Measurements from ENCODE around the gene PRPSAP2. TPM values are rescaled to one million over a fixed set of nuclear protein-coding genes. Genes with fewer than 3 reads are reported as not detected.
"Not testable (repeated sequence)": the region's sequence is repeated elsewhere in the genome, so short reads cannot be mapped to it uniquely, and the experiment has no call there.

The PRPSAP2 gene
- total RNA-seq (56.7 TPM), polyA plus RNA-seq (48.2 TPM)
- long read RNA-seq, donor 1, partial matches to known transcripts = 0 of 1 reads
- long read RNA-seq, donor 1, other reads (novel, unspliced or antisense) = 0 of 1 reads
- long read RNA-seq, donor 2 = 0 reads
- long read RNA-seq, donor 3, transcript PRPSAP2-201 (12 exons, 1,910 nt) = major isoform, 12 of 37 reads
- long read RNA-seq, donor 3, partial matches to known transcripts = 17 of 37 reads
- long read RNA-seq, donor 3, other reads (novel, unspliced or antisense) = 7 of 37 reads
- long read RNA-seq, donor 4, transcript PRPSAP2-201 (12 exons, 1,910 nt) = major isoform, 5 of 7 reads
- long read RNA-seq, donor 4, partial matches to known transcripts = 0 of 7 reads
- long read RNA-seq, donor 4, other reads (novel, unspliced or antisense) = 0 of 7 reads
- long read RNA-seq, donor 5, transcript PRPSAP2-201 (12 exons, 1,910 nt) = major isoform, 16 of 39 reads
- long read RNA-seq, donor 5, partial matches to known transcripts = 6 of 39 reads
- long read RNA-seq, donor 5, other reads (novel, unspliced or antisense) = 13 of 39 reads
- long read RNA-seq, donor 6, partial matches to known transcripts = 0 of 4 reads
- long read RNA-seq, donor 6, other reads (novel, unspliced or antisense) = 0 of 4 reads
- long read RNA-seq, donor 7, transcript PRPSAP2-201 (12 exons, 1,910 nt) = major isoform, 10 of 12 reads
- long read RNA-seq, donor 7, partial matches to known transcripts = 0 of 12 reads
- long read RNA-seq, donor 7, other reads (novel, unspliced or antisense) = 0 of 12 reads
- long read RNA-seq, donor 8, partial matches to known transcripts = 0 of 4 reads
- long read RNA-seq, donor 8, other reads (novel, unspliced or antisense) = 0 of 4 reads
- long read RNA-seq, donor 9, transcript PRPSAP2-201 (12 exons, 1,910 nt) = major isoform, 5 of 11 reads
- long read RNA-seq, donor 9, partial matches to known transcripts = 0 of 11 reads
- long read RNA-seq, donor 9, other reads (novel, unspliced or antisense) = 5 of 11 reads
- long read RNA-seq, donor 10, transcript PRPSAP2-201 (12 exons, 1,910 nt) = major isoform, 11 of 17 reads
- long read RNA-seq, donor 10, partial matches to known transcripts = 0 of 17 reads
- long read RNA-seq, donor 10, other reads (novel, unspliced or antisense) = 6 of 17 reads

- DNase-seq (ENCODE audit: low read depth in 6 of 9, low spot score in 9 of 9) = peak; percentile 84 to 96 (median 93)
- peak within 1 kb of the TSS; percentile 82 to 97 for H3K4me3 ChIP-seq (ENCODE audit: low read length in 2 of 2)
- H3K27me3 ChIP-seq (ENCODE audit: control insufficient read depth in 2 of 2, insufficient read depth in 1 of 2, low read length in 1 of 2) = no peaks in the 10 kb centered on the region
- peaks cover 6 to 19% of the 10 kb centered on the region in 2 donors for H3K4me1 ChIP-seq (ENCODE audit: control insufficient read depth in 2 of 2, insufficient read depth in 2 of 2, low read length in 2 of 2)
- no peaks in the 10 kb centered on the region for H3K9me3 ChIP-seq (ENCODE audit: control insufficient read depth in 2 of 2, insufficient read depth in 1 of 2, low read length in 1 of 2)
- under 1% methylated on average over 58 of the region's 58 CpGs for WGBS
- H3K36me3 ChIP-seq (ENCODE audit: control insufficient read depth in 2 of 2, insufficient read depth in 2 of 2, low read length in 1 of 2) = no peaks in the 10 kb centered on the region
- peak within 1 kb of the TSS; percentile 76 to 94 for H3K27ac ChIP-seq (ENCODE audit: low read depth in 1 of 2, low read length in 1 of 2)
These were observed at the start of gene PRPSAP2 for GRCh38 chr17:18857864-18858566. Gene PRPSAP2, plus strand, starts transcription at chr17:18858131. Its CDS starts 7,703 bp downstream, at chr17:18865834.

- H3K27ac ChIP-seq (ENCODE audit: low read depth in 1 of 2, low read length in 1 of 2); H3K4me1 ChIP-seq (ENCODE audit: control insufficient read depth in 2 of 2, insufficient read depth in 2 of 2, low read length in 2 of 2); H3K36me3 ChIP-seq (ENCODE audit: control insufficient read depth in 2 of 2, insufficient read depth in 2 of 2, low read length in 1 of 2); H3K9me3 ChIP-seq (ENCODE audit: control insufficient read depth in 2 of 2, insufficient read depth in 1 of 2, low read length in 1 of 2); DNase-seq (ENCODE audit: low read depth in 6 of 9, low spot score in 9 of 9); H3K27me3 ChIP-seq (ENCODE audit: control insufficient read depth in 2 of 2, insufficient read depth in 1 of 2, low read length in 1 of 2); H3K4me3 ChIP-seq (ENCODE audit: low read length in 2 of 2): not testable (repeated sequence)
- WGBS = 87% methylated on average over 3 of the region's 3 CpGs
These were observed 42.0 kb upstream of the PRPSAP2 start for GRCh38 chr17:18815924-18816323.

GRCh38 chr17:18816489-18817371 is 41.2 kb upstream of the PRPSAP2 start:
- H3K4me3 ChIP-seq (ENCODE audit: low read length in 2 of 2) = not testable (repeated sequence)
- peak in 6 of 9 donors; percentile 12 to 66 (median 28) for DNase-seq (ENCODE audit: low read depth in 6 of 9, low spot score in 9 of 9)

GRCh38 chr17:18821430-18821829 is 36.5 kb upstream of the PRPSAP2 start:
- H3K9me3 ChIP-seq (ENCODE audit: control insufficient read depth in 2 of 2, insufficient read depth in 1 of 2, low read length in 1 of 2); H3K27ac ChIP-seq (ENCODE audit: low read depth in 1 of 2, low read length in 1 of 2); DNase-seq (ENCODE audit: low read depth in 6 of 9, low spot score in 9 of 9); H3K4me3 ChIP-seq (ENCODE audit: low read length in 2 of 2); H3K4me1 ChIP-seq (ENCODE audit: control insufficient read depth in 2 of 2, insufficient read depth in 2 of 2, low read length in 2 of 2); H3K36me3 ChIP-seq (ENCODE audit: control insufficient read depth in 2 of 2, insufficient read depth in 2 of 2, low read length in 1 of 2); H3K27me3 ChIP-seq (ENCODE audit: control insufficient read depth in 2 of 2, insufficient read depth in 1 of 2, low read length in 1 of 2): not testable (repeated sequence)
- 24% methylated on average over 1 of the region's 3 CpGs for WGBS

More at GRCh38 chr17:18816489-18817371, 41.2 kb upstream of the PRPSAP2 start:
- not testable (repeated sequence) for H3K36me3 ChIP-seq (ENCODE audit: control insufficient read depth in 2 of 2, insufficient read depth in 2 of 2, low read length in 1 of 2); H3K4me1 ChIP-seq (ENCODE audit: control insufficient read depth in 2 of 2, insufficient read depth in 2 of 2, low read length in 2 of 2); H3K9me3 ChIP-seq (ENCODE audit: control insufficient read depth in 2 of 2, insufficient read depth in 1 of 2, low read length in 1 of 2); H3K27ac ChIP-seq (ENCODE audit: low read depth in 1 of 2, low read length in 1 of 2); H3K27me3 ChIP-seq (ENCODE audit: control insufficient read depth in 2 of 2, insufficient read depth in 1 of 2, low read length in 1 of 2)
- 60% methylated on average over 9 of the region's 9 CpGs for WGBS

- H3K9me3 ChIP-seq (ENCODE audit: control insufficient read depth in 2 of 2, insufficient read depth in 1 of 2, low read length in 1 of 2); H3K4me3 ChIP-seq (ENCODE audit: low read length in 2 of 2); H3K27ac ChIP-seq (ENCODE audit: low read depth in 1 of 2, low read length in 1 of 2); DNase-seq (ENCODE audit: low read depth in 6 of 9, low spot score in 9 of 9); H3K4me1 ChIP-seq (ENCODE audit: control insufficient read depth in 2 of 2, insufficient read depth in 2 of 2, low read length in 2 of 2); H3K36me3 ChIP-seq (ENCODE audit: control insufficient read depth in 2 of 2, insufficient read depth in 2 of 2, low read length in 1 of 2); H3K27me3 ChIP-seq (ENCODE audit: control insufficient read depth in 2 of 2, insufficient read depth in 1 of 2, low read length in 1 of 2): not testable (repeated sequence)
- no CpG with 5 or more reads among the region's 1 CpG for WGBS
These were observed 30.3 kb upstream of the PRPSAP2 start for GRCh38 chr17:18827613-18828012.

GRCh38 chr17:18848501-18848900 is 9.4 kb upstream of the PRPSAP2 start:
- H3K9me3 ChIP-seq (ENCODE audit: control insufficient read depth in 2 of 2, insufficient read depth in 1 of 2, low read length in 1 of 2) = no peaks in the 10 kb centered on the region
- no peak for DNase-seq (ENCODE audit: low read depth in 6 of 9, low spot score in 9 of 9)
- H3K4me1 ChIP-seq (ENCODE audit: control insufficient read depth in 2 of 2, insufficient read depth in 2 of 2, low read length in 2 of 2) = no peaks in the 10 kb centered on the region
- H3K27ac ChIP-seq (ENCODE audit: low read depth in 1 of 2, low read length in 1 of 2) = no peak overlapping the region
- no peak overlapping the region for H3K4me3 ChIP-seq (ENCODE audit: low read length in 2 of 2)
- 95% methylated on average over 6 of the region's 6 CpGs for WGBS
- H3K36me3 ChIP-seq (ENCODE audit: control insufficient read depth in 2 of 2, insufficient read depth in 2 of 2, low read length in 1 of 2) = no peaks in the 10 kb centered on the region
- H3K27me3 ChIP-seq (ENCODE audit: control insufficient read depth in 2 of 2, insufficient read depth in 1 of 2, low read length in 1 of 2) = no peaks in the 10 kb centered on the region

GRCh38 chr17:18850679-18851078 is 7.3 kb upstream of the PRPSAP2 start:
- H3K4me1 ChIP-seq (ENCODE audit: control insufficient read depth in 2 of 2, insufficient read depth in 2 of 2, low read length in 2 of 2) = peaks cover 4 to 7% of the 10 kb centered on the region in 2 donors
- H3K27me3 ChIP-seq (ENCODE audit: control insufficient read depth in 2 of 2, insufficient read depth in 1 of 2, low read length in 1 of 2) = no peaks in the 10 kb centered on the region
- DNase-seq (ENCODE audit: low read depth in 6 of 9, low spot score in 9 of 9) = no peak
- H3K27ac ChIP-seq (ENCODE audit: low read depth in 1 of 2, low read length in 1 of 2) = no peak overlapping the region
- no peaks in the 10 kb centered on the region for H3K9me3 ChIP-seq (ENCODE audit: control insufficient read depth in 2 of 2, insufficient read depth in 1 of 2, low read length in 1 of 2)
- H3K36me3 ChIP-seq (ENCODE audit: control insufficient read depth in 2 of 2, insufficient read depth in 2 of 2, low read length in 1 of 2) = no peaks in the 10 kb centered on the region
- WGBS = 84% methylated on average over 1 of the region's 1 CpG
- H3K4me3 ChIP-seq (ENCODE audit: low read length in 2 of 2) = no peak overlapping the region

GRCh38 chr17:18851201-18851600 is 6.7 kb upstream of the PRPSAP2 start:
- no peak overlapping the region for H3K27ac ChIP-seq (ENCODE audit: low read depth in 1 of 2, low read length in 1 of 2)
- H3K36me3 ChIP-seq (ENCODE audit: control insufficient read depth in 2 of 2, insufficient read depth in 2 of 2, low read length in 1 of 2) = no peaks in the 10 kb centered on the region
- no peaks in the 10 kb centered on the region for H3K27me3 ChIP-seq (ENCODE audit: control insufficient read depth in 2 of 2, insufficient read depth in 1 of 2, low read length in 1 of 2)
- peaks cover 4 to 9% of the 10 kb centered on the region in 2 donors for H3K4me1 ChIP-seq (ENCODE audit: control insufficient read depth in 2 of 2, insufficient read depth in 2 of 2, low read length in 2 of 2)
- no peaks in the 10 kb centered on the region for H3K9me3 ChIP-seq (ENCODE audit: control insufficient read depth in 2 of 2, insufficient read depth in 1 of 2, low read length in 1 of 2)
- 82% methylated on average over 3 of the region's 3 CpGs for WGBS
- no peak overlapping the region for H3K4me3 ChIP-seq (ENCODE audit: low read length in 2 of 2)
- no peak for DNase-seq (ENCODE audit: low read depth in 6 of 9, low spot score in 9 of 9)
